Activated CD8-positive, alpha-beta memory T cell treated with anti-CD3 and anti-CD28 coated beads, Interleukin-2, amount 50 U/mL, for 24 hours (primary cell): Measurements from ENCODE around the gene OR3A2.
"Not testable (repeated sequence)": the region's sequence is repeated elsewhere in the genome, so short reads cannot be mapped to it uniquely, and the experiment has no call there.

ENCODE experiments used
- DNase-seq: peaks from one replicate; pipeline ENCODE4 v3.0.0-alpha.2; 2020; ENCODE audit errors: extremely low read depth

Gene OR3A2

GRCh38 chr17:3385869-3386816 is at the start of gene OR3A2:
OR3A2 (minus strand) TSS chr17:3386308.
- no peak for DNase-seq

GRCh38 chr17:3433741-3434140 is 47.6 kb upstream of the OR3A2 start, which contains the start of gene OR1E2:
OR1E2 (minus strand) TSS chr17:3433841; CDS start chr17:3433841, 0 bp downstream.
- DNase-seq, result no peak

GRCh38 chr17:3433215-3433614 is 47.1 kb upstream of the OR3A2 start:
- not testable (repeated sequence) for DNase-seq

GRCh38 chr17:3418222-3418621 is 32.1 kb upstream of the OR3A2 start:
- no peak for DNase-seq

GRCh38 chr17:3415610-3416009 is 29.5 kb upstream of the OR3A2 start:
- DNase-seq, result no peak

- not testable (repeated sequence) for DNase-seq
Measured at GRCh38 chr17:3412216-3412615, 26.1 kb upstream of the OR3A2 start.

- no peak for DNase-seq
Measured at GRCh38 chr17:3411070-3411469, 25.0 kb upstream of the OR3A2 start, which contains the start of gene OR3A3. OR3A3 (plus strand) TSS chr17:3411370.

- DNase-seq, result not testable (repeated sequence)
Measured at GRCh38 chr17:3403856-3404255, 17.7 kb upstream of the OR3A2 start.

GRCh38 chr17:3401786-3402185 is 15.7 kb upstream of the OR3A2 start:
- DNase-seq, result no peak

GRCh38 chr17:3400055-3400454 is 13.9 kb upstream of the OR3A2 start:
- no peak for DNase-seq

GRCh38 chr17:3398310-3398709 is 12.2 kb upstream of the OR3A2 start, which contains the start of gene OR1E1:
OR1E1 (minus strand) TSS chr17:3398410; CDS start chr17:3398410, 0 bp downstream.
- DNase-seq, result no peak

- not testable (repeated sequence) for DNase-seq
Measured at GRCh38 chr17:3397801-3398200, 11.7 kb upstream of the OR3A2 start.

- no peak for DNase-seq
Measured at GRCh38 chr17:3389791-3390190, 3.7 kb upstream of the OR3A2 start.

- DNase-seq, result no peak
Measured at GRCh38 chr17:3381957-3382356, 4.2 kb downstream of the OR3A2 start.

- no peak for DNase-seq
Measured at GRCh38 chr17:3378321-3378720, 7.8 kb downstream of the OR3A2 start.

GRCh38 chr17:3371167-3371566 is 14.9 kb downstream of the OR3A2 start:
- DNase-seq, result not testable (repeated sequence)

GRCh38 chr17:3342782-3343181 is 43.3 kb downstream of the OR3A2 start:
- not testable (repeated sequence) for DNase-seq

GRCh38 chr17:3335876-3336275 is 50.2 kb downstream of the OR3A2 start:
- DNase-seq, result no peak

GRCh38 chr17:3318336-3318735 is 67.8 kb downstream of the OR3A2 start:
- no peak for DNase-seq

- no peak for DNase-seq
Measured at GRCh38 chr17:3316836-3317235, 69.3 kb downstream of the OR3A2 start.

- no peak for DNase-seq
Measured at GRCh38 chr17:3308603-3309002, 77.5 kb downstream of the OR3A2 start.

- no peak for DNase-seq
Measured at GRCh38 chr17:3298260-3298659, 87.8 kb downstream of the OR3A2 start, which contains the start of gene OR3A1. OR3A1 (minus strand) TSS chr17:3298360; CDS start chr17:3292582, 5,778 bp downstream.

- no peak for DNase-seq
Measured at GRCh38 chr17:3295632-3296031, 90.5 kb downstream of the OR3A2 start.
